HEK293 (cell line): ENCODE measurements around the gene EVPLL.

ENCODE experiments used
- CTCF ChIA-PET: fragments of 350-600 bp; formaldehyde crosslinking; extraction: SDS; loops from one replicate; lab custom pipeline; 2021; ENCODE audit warnings: antibody characterized with exemption; lab: Yijun Ruan, JAX
- POLR2A ChIA-PET: fragments of 300-600 bp; formaldehyde crosslinking; extraction: SDS; loops from one replicate; lab custom pipeline; 2020; ENCODE audit warnings: antibody characterized with exemption, inconsistent platforms; lab: Yijun Ruan, JAX
- H3K27ac ChIP-seq: fragments of 200-500 bp; sonication (Bioruptor generic); 2 replicates; pipeline ENCODE4 v1.5.1; 2014; ENCODE audit warnings: low read depth, low read length, control low read depth, inconsistent platforms; ENCODE audit errors: extremely low read depth
- H3K36me3 ChIP-seq, 2 experiments: fragments of 200-500 bp in 1 of 2; sonication (Bioruptor generic) in 1 of 2; 1 replicate in 1 of 2; 2 replicates in 1 of 2; pipeline ENCODE4 v1.5.1; 2014 to 2017; ENCODE audit warnings: inconsistent platforms in 2 of 2, low read length in 2 of 2; ENCODE audit not compliant: control insufficient read depth in 2 of 2, insufficient read depth in 1 of 2
- H3K4me1 ChIP-seq: fragments of 200-500 bp; sonication (Bioruptor generic); 2 replicates; pipeline ENCODE4 v1.5.1; 2014; ENCODE audit warnings: mild to moderate bottlenecking, low read length, inconsistent platforms; ENCODE audit not compliant: control insufficient read depth, insufficient read depth
- H3K4me3 ChIP-seq: 2 replicates; pipeline ENCODE4 v1.5.1; 2011; ENCODE audit warnings: low read depth, mild to moderate bottlenecking, control low read depth, low read length, moderate library complexity
- H3K9me3 ChIP-seq: fragments of 200-500 bp; sonication (Bioruptor generic); 2 replicates; pipeline ENCODE4 v1.5.1; 2014; ENCODE audit warnings: low read depth, low read length, inconsistent platforms; ENCODE audit not compliant: control insufficient read depth, insufficient read depth
- ZBTB1 ChIP-seq: fragments of 450-650 bp; formaldehyde crosslinking; IDR thresholded peaks from 2 replicates; pipeline ENCODE4 v1.5.1; 2016; ENCODE audit warnings: missing biosample characterization, missing genetic modification characterization
- ZFP37 ChIP-seq: fragments of 450-650 bp; formaldehyde crosslinking; IDR thresholded peaks from 2 replicates; pipeline ENCODE4 v1.5.1; 2016; ENCODE audit warnings: missing biosample characterization, missing genetic modification characterization
- ZNF350 ChIP-seq: fragments of 450-650 bp; formaldehyde crosslinking; IDR thresholded peaks from 2 replicates; pipeline ENCODE4 v1.5.0; 2017; ENCODE audit warnings: missing biosample characterization, mild to moderate bottlenecking, missing genetic modification characterization
- ZNF37A ChIP-seq: fragments of 450-650 bp; IDR thresholded peaks from 2 replicates; pipeline ENCODE4 v1.5.1; 2018; ENCODE audit warnings: missing biosample characterization, missing genetic modification characterization
- ZNF580 ChIP-seq: fragments of 450-650 bp; formaldehyde crosslinking; IDR thresholded peaks from 2 replicates; pipeline ENCODE4 v1.5.1; 2016; ENCODE audit warnings: missing biosample characterization, missing genetic modification characterization
- ZNF76 ChIP-seq: fragments of 450-650 bp; formaldehyde crosslinking; IDR thresholded peaks from 2 replicates; pipeline ENCODE4; 2016; ENCODE audit warnings: low read depth, missing biosample characterization, missing genetic modification characterization, borderline replicate concordance
- ZNF768 ChIP-seq: fragments of 450-650 bp; formaldehyde crosslinking; IDR thresholded peaks from 2 replicates; pipeline ENCODE4 v1.5.1; 2018; ENCODE audit warnings: missing biosample characterization, mild to moderate bottlenecking, missing genetic modification characterization
- TF ChIP-seq, protein P1 (sequence below): fragments of 450-650 bp; formaldehyde crosslinking; IDR thresholded peaks from 2 replicates; pipeline ENCODE4 v1.5.1; 2016; ENCODE audit warnings: missing biosample characterization, missing genetic modification characterization, borderline replicate concordance
- TF ChIP-seq, protein P2 (sequence below): fragments of 450-650 bp; formaldehyde crosslinking; IDR thresholded peaks from 2 replicates; pipeline ENCODE4 v1.5.1; 2016; ENCODE audit warnings: missing biosample characterization, missing genetic modification characterization

EVPLL gene

DNA sequence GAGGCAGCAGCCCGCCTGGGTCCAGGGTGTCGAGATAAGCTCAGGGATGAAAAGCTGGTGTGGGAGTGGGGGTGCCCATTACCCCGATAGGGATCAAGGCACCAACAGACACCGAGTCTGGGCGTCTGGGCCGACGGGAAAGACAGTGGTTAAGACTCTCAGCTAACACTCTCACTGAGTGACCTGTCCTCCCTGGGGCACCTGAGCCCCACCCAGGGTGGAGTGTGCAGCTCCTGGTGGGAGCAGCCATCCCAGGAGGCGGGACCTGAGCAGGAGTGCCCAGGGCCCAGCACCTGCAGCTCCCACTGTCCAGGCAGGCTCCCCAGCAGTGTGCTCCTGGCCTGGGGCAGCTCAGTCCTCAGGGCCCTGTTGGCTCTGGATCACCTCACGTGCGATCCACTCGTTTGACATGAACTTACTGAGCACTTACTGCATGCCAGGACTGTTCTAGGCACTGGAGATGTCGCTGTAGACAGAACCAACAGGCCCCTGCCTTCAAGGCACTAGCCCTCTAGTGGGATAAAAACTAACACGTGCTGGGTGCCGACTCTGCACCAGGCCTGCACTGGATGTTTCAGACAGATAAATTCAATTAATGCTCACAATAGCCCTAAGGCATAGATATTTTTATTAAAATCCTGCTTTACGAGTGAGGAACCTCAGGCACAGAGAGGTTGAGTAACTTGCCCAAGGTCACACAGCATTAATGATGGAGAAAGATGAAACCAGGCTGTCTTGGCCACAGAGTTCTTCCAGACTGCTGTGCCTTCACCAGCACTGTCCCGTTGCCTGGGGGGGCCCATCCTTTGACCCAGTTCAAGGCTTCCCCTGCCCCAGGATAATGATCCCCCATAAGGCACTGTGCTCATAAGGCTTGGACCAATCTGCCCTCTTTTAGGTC lies 1.9 kb downstream of the EVPLL start:
- Histone ChIP-seq H3K4me3 (no peak overlapping the region), H3K36me3 (no peaks in the 10 kb centered on the region), H3K27ac (no peak overlapping the region), H3K4me1 (no peaks in the 10 kb centered on the region), H3K9me3 (no peaks in the 10 kb centered on the region)
- POLR2A ChIA-PET: no interaction called here
- CTCF ChIA-PET: interaction anchor here (0.7 kb wide), 1 partner anchor 15 kb away, joined by 3 read pairs; no protein-coding TSS in a partner anchor
- TF ChIP-seq ZBTB1 (tag by site-specific recombination) (no peak), ZNF580 (0 out of 2 replicates have a peak, but pooled peaks have one; percentile 18), ZNF37A (tag by site-specific recombination) (no peak), ZNF768 (tag by site-specific recombination) (peak; percentile 94)

DNA sequence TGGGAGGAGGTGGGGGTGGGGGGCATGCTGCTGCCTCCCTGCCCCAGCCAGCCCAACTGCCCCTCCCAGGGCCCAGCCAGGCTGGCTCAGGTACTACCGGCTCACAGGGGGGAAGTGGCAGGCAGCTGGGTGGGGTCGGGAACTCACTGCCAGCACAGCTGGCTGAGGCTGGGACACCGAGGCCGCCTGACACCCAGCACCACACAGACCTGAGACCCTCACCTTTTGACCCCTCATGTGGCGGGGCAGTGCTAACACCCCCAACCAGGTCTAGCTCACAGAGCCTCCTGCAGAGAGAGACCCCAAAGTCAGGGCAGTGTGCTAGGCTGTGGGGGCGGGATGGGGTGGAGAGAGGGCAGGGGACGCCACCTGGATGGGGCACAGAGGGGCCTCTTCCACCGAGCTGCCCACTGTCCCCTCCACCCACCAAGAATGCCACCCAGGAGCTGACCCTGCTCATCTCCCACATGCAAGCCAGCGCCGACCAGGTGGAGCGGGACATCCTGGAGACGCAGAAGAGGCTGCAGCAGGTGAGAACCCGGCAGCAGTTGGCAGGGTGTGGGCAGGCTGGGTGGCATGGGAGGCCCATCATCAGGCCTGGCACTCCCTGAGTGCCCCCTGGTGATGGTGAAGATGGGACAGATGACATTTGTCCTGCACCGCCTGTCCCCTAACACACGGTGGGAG lies 3.0 kb downstream of the EVPLL start:
- CTCF ChIA-PET: no interaction called here
- Histone ChIP-seq H3K4me3 (no peak overlapping the region), H3K36me3 (no peaks in the 10 kb centered on the region), H3K9me3 (no peaks in the 10 kb centered on the region), H3K4me1 (no peaks in the 10 kb centered on the region), H3K27ac (no peak overlapping the region)
- TF ChIP-seq, protein P1, sequence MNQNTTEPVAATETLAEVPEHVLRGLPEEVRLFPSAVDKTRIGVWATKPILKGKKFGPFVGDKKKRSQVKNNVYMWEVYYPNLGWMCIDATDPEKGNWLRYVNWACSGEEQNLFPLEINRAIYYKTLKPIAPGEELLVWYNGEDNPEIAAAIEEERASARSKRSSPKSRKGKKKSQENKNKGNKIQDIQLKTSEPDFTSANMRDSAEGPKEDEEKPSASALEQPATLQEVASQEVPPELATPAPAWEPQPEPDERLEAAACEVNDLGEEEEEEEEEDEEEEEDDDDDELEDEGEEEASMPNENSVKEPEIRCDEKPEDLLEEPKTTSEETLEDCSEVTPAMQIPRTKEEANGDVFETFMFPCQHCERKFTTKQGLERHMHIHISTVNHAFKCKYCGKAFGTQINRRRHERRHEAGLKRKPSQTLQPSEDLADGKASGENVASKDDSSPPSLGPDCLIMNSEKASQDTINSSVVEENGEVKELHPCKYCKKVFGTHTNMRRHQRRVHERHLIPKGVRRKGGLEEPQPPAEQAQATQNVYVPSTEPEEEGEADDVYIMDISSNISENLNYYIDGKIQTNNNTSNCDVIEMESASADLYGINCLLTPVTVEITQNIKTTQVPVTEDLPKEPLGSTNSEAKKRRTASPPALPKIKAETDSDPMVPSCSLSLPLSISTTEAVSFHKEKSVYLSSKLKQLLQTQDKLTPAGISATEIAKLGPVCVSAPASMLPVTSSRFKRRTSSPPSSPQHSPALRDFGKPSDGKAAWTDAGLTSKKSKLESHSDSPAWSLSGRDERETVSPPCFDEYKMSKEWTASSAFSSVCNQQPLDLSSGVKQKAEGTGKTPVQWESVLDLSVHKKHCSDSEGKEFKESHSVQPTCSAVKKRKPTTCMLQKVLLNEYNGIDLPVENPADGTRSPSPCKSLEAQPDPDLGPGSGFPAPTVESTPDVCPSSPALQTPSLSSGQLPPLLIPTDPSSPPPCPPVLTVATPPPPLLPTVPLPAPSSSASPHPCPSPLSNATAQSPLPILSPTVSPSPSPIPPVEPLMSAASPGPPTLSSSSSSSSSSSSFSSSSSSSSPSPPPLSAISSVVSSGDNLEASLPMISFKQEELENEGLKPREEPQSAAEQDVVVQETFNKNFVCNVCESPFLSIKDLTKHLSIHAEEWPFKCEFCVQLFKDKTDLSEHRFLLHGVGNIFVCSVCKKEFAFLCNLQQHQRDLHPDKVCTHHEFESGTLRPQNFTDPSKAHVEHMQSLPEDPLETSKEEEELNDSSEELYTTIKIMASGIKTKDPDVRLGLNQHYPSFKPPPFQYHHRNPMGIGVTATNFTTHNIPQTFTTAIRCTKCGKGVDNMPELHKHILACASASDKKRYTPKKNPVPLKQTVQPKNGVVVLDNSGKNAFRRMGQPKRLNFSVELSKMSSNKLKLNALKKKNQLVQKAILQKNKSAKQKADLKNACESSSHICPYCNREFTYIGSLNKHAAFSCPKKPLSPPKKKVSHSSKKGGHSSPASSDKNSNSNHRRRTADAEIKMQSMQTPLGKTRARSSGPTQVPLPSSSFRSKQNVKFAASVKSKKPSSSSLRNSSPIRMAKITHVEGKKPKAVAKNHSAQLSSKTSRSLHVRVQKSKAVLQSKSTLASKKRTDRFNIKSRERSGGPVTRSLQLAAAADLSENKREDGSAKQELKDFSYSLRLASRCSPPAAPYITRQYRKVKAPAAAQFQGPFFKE: no peak
- TF ChIP-seq ZNF76 (no peak), ZNF350 (tag by site-specific recombination) (no peak), ZFP37 (no peak)
- TF ChIP-seq, protein P2, sequence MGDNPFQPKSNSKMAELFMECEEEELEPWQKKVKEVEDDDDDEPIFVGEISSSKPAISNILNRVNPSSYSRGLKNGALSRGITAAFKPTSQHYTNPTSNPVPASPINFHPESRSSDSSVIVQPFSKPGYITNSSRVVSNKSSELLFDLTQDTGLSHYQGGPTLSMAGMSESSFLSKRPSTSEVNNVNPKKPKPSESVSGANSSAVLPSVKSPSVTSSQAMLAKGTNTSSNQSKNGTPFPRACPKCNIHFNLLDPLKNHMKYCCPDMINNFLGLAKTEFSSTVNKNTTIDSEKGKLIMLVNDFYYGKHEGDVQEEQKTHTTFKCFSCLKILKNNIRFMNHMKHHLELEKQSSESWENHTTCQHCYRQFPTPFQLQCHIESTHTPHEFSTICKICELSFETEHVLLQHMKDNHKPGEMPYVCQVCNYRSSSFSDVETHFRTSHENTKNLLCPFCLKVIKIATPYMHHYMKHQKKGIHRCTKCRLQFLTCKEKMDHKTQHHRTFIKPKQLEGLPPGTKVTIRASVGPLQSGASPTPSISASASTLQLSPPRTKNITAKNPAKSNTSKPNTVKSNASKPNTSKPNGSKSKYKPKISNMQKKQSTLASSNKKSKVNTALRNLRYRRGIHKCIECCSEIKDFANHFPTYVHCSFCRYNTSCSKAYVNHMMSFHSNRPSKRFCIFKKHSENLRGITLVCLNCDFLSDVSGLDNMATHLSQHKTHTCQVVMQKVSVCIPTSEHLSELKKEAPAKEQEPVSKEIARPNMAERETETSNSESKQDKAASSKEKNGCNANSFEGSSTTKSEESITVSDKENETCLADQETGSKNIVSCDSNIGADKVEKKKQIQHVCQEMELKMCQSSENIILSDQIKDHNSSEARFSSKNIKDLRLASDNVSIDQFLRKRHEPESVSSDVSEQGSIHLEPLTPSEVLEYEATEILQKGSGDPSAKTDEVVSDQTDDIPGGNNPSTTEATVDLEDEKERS (tag by site-specific recombination): no peak
- POLR2A ChIA-PET: interaction anchor here (0.5 kb wide), 1 partner anchor 19 kb away, joined by 3 read pairs; no protein-coding TSS in a partner anchor
